ENCODE measurements around the gene MYO1F. TPM values are rescaled to one million over a fixed set of nuclear protein-coding genes. Genes with fewer than 3 reads are reported as not detected.
A peak's percentile ranks its signal among the peaks of the same experiment; 100 is the strongest.
"Not testable (repeated sequence)": the region's sequence is repeated elsewhere in the genome, so short reads cannot be mapped to it uniquely, and the experiment has no call there.

The MYO1F gene
- total RNA-seq, 2 experiments from 2014 or later, result 66.7 to 67.4 TPM

DNA sequence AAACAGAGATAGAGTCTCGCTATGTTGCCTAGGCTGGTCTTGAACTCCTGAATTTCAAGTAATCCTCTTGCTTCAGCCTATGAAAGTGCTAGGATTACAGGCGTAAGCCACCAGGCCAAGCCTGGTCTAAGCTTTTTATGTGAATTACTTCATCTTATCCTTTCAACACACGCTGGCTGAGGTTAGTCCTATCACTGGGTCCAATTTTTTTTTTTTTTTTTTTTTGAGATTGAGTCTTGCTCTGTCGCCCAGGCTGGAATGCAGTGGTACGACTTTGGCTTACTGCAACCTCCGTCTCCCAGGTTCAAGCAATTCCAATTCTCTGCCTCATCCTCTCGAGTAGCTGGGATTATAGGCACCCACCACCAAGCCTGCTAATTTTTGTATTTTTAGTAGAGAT is 10.4 kb downstream of the MYO1F start:
- Histone ChIP-seq H3K9me3 (ENCODE audit: control insufficient read depth in 1 of 2, insufficient read depth in 1 of 2, low read length in 2 of 2) (no peaks in the 10 kb centered on the region), H3K4me3 (ENCODE audit: low read length) (no peak overlapping the region), H3K27ac (ENCODE audit: low read depth in 1 of 2, low read length in 2 of 2) (no peak overlapping the region), H3K4me1 (ENCODE audit: insufficient read depth, low read length) (peaks cover 93% of the 10 kb centered on the region), H3K27me3 (ENCODE audit: control insufficient read depth in 1 of 2, insufficient read depth in 2 of 2, low read length in 2 of 2) (no peaks in the 10 kb centered on the region), H3K36me3 (ENCODE audit: insufficient read depth, low read length) (peaks cover 5% of the 10 kb centered on the region)
- Mint-ChIP-seq H3K4me1 (ENCODE audit: low read depth) (peaks cover 41% of the 10 kb centered on the region), H3K27me3 (no peaks in the 10 kb centered on the region), H3K36me3 (ENCODE audit: low read depth) (peaks cover 5% of the 10 kb centered on the region), H3K27ac (no peak overlapping the region), H3K9me3 (no peaks in the 10 kb centered on the region), H3K4me3 (no peak overlapping the region)
- DNase-seq (no peak), ATAC-seq (ENCODE audit: poor library complexity) (no peak)
- intact Hi-C loops (cut with DNase I, micrococcal nuclease), result no loop called here
- TF ChIP-seq, protein P1, sequence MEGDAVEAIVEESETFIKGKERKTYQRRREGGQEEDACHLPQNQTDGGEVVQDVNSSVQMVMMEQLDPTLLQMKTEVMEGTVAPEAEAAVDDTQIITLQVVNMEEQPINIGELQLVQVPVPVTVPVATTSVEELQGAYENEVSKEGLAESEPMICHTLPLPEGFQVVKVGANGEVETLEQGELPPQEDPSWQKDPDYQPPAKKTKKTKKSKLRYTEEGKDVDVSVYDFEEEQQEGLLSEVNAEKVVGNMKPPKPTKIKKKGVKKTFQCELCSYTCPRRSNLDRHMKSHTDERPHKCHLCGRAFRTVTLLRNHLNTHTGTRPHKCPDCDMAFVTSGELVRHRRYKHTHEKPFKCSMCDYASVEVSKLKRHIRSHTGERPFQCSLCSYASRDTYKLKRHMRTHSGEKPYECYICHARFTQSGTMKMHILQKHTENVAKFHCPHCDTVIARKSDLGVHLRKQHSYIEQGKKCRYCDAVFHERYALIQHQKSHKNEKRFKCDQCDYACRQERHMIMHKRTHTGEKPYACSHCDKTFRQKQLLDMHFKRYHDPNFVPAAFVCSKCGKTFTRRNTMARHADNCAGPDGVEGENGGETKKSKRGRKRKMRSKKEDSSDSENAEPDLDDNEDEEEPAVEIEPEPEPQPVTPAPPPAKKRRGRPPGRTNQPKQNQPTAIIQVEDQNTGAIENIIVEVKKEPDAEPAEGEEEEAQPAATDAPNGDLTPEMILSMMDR (IDR thresholded peaks at IDR 0.05), result no peak
- CTCF ChIA-PET, result interaction anchor here (2.1 to 3.6 kb wide), 2 partner anchors 12 to 14 kb away, joined by 10 to 14 read pairs; no protein-coding TSS in a partner anchor
- POLR2A ChIA-PET, result interaction anchor here (4.6 kb wide), 1 partner anchor 12 kb away, joined by 36 read pairs; the partner anchor contains the start of gene MYO1F

DNA sequence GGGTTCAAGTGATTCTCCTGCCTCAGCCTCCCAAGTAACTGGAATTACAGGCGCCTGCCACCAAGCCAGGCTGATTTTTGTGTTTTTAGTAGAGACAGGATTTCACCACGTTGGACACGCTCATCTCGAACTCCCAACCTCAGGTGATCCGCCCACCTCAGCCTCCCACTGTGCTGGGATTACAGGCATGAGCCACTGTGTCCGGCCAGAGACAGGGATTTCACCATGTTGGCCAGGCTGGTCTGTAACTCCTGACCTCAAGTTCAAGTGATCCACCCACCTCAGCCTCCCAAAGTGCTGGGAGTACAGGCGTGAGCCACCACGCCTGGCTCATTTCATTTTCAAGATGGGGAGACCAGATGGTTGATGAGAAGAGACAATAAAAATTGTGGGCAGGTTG is 12.4 kb downstream of the MYO1F start:
- H3K27ac ChIP-seq (ENCODE audit: low read depth in 1 of 2, low read length in 2 of 2); H3K9me3 ChIP-seq (ENCODE audit: control insufficient read depth in 1 of 2, insufficient read depth in 1 of 2, low read length in 2 of 2); H3K36me3 ChIP-seq (ENCODE audit: insufficient read depth, low read length); H3K27me3 ChIP-seq (ENCODE audit: control insufficient read depth in 1 of 2, insufficient read depth in 2 of 2, low read length in 2 of 2); H3K4me3 Mint-ChIP-seq; H3K27me3 Mint-ChIP-seq; H3K9me3 Mint-ChIP-seq; ATAC-seq (ENCODE audit: poor library complexity); DNase-seq; H3K4me3 ChIP-seq (ENCODE audit: low read length); intact Hi-C loops (cut with DNase I, micrococcal nuclease); H3K36me3 Mint-ChIP-seq (ENCODE audit: low read depth): not testable (repeated sequence)
- ChIA-PET CTCF (interaction anchor here (1.0 to 3.6 kb wide), 3 partner anchors 11 to 16 kb away, joined by 4 to 14 read pairs (median 10); no protein-coding TSS in a partner anchor), POLR2A (interaction anchor here (4.6 kb wide), 1 partner anchor 14 kb away, joined by 36 read pairs; the partner anchor contains the start of gene MYO1F)
- peaks cover 82% of the 10 kb centered on the region for H3K4me1 ChIP-seq (ENCODE audit: insufficient read depth, low read length)
- H3K4me1 Mint-ChIP-seq (ENCODE audit: low read depth), result peaks cover 27% of the 10 kb centered on the region
- H3K27ac Mint-ChIP-seq, result peak overlapping the region; percentile 49

DNA sequence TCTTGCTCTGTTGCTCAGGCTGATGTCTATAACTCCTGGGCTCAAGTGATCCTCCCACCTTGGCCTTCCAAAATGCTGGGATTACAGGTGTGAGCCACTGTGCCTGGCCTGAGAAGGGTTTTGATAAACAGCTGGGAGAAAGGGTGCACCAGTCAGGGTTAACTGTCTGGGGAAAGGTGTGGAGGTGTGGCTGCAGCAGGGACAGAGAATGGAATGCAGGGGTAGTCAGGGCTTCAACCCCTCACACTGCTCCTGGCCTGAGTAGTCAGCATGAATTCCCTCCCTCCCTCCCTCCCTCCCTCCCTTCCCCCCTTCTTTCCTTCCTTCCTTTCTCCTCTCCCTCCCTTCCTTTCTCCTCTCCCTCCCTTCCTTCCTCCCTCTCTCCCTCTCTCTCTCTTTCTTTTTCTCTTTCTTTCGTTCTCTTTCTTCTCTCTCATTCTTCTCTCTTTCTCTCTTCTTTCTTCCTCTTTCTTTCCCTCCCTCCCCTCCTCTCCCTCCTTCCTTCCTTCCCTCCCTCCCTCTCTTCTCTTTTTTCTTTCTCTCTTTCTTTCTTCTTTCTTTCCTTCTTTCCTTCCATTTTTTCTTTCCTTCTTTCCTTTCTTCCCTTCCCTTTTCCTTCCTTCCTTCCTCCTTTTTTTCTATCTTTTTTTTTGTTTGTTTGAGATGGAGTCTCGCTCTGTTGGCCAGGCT is 16.0 kb downstream of the MYO1F start:
- no peaks in the 10 kb centered on the region for H3K9me3 ChIP-seq (ENCODE audit: control insufficient read depth in 1 of 2, insufficient read depth in 1 of 2, low read length in 2 of 2)
- POLR2A ChIA-PET, result no interaction called here
- DNase-seq (no peak), ATAC-seq (ENCODE audit: poor library complexity) (no peak)
- H3K27me3 ChIP-seq (ENCODE audit: control insufficient read depth in 1 of 2, insufficient read depth in 2 of 2, low read length in 2 of 2), result no peaks in the 10 kb centered on the region
- intact Hi-C loops (cut with DNase I, micrococcal nuclease), result no loop called here
- CTCF ChIA-PET, result interaction anchor here (1.0 kb wide), 1 partner anchor 14 kb away, joined by 3 read pairs; no protein-coding TSS in a partner anchor
- peaks cover 19% of the 10 kb centered on the region for H3K4me1 Mint-ChIP-seq (ENCODE audit: low read depth)
- H3K36me3 Mint-ChIP-seq (ENCODE audit: low read depth), result no peaks in the 10 kb centered on the region
- H3K4me1 ChIP-seq (ENCODE audit: insufficient read depth, low read length), result peaks cover 64% of the 10 kb centered on the region
- H3K4me3 ChIP-seq (ENCODE audit: low read length), result no peak overlapping the region
- H3K9me3 Mint-ChIP-seq, result no peaks in the 10 kb centered on the region
- H3K36me3 ChIP-seq (ENCODE audit: insufficient read depth, low read length), result peaks cover 20% of the 10 kb centered on the region
- peak overlapping the region; percentile 7 for H3K27ac Mint-ChIP-seq
- H3K4me3 Mint-ChIP-seq, result no peak overlapping the region
- TF ChIP-seq, protein P1 (IDR thresholded peaks at IDR 0.05), result no peak
- H3K27ac ChIP-seq (ENCODE audit: low read depth in 1 of 2, low read length in 2 of 2), result no peak overlapping the region
- no peaks in the 10 kb centered on the region for H3K27me3 Mint-ChIP-seq
